Renal pelvis (tissue), 4 donors: Measurements from ENCODE around the gene GAB2. TPM values are rescaled to one million over a fixed set of nuclear protein-coding genes. Genes with fewer than 3 reads are reported as not detected.
A peak's percentile ranks its signal among the peaks of the same experiment; 100 is the strongest.
"Not testable (repeated sequence)": the region's sequence is repeated elsewhere in the genome, so short reads cannot be mapped to it uniquely, and the experiment has no call there.

Experiments used
- DNase-seq: peaks from one replicate; pipeline ENCODE4 v3.0.0-alpha.2; 2013
- polyA plus RNA-seq, 3 donors: library from polyadenylated mRNA; unstranded; fragments of 120-200 nt; gene quantifications; one replicate each; pipeline ENCODE4 v1.2.1, GENCODE V29; 2013; ENCODE audit not compliant: insufficient read length in 3 of 3

GAB2 gene
- polyA plus RNA-seq, 3 donors, result 17.1 to 19.8 (median 17.8) TPM

GRCh38 chr11:78251083-78251775, 166.4 kb downstream of the GAB2 start:
- no peak for DNase-seq

- no peak for DNase-seq
Observed at GRCh38 chr11:78250099-78250498, 167.5 kb downstream of the GAB2 start.

- no peak for DNase-seq
Observed at GRCh38 chr11:78248903-78249302, 168.7 kb downstream of the GAB2 start.

- DNase-seq, result no peak
Observed at GRCh38 chr11:78248191-78248590, 169.4 kb downstream of the GAB2 start.

- no peak for DNase-seq
Observed at GRCh38 chr11:78244546-78245255, 172.9 kb downstream of the GAB2 start.

- no peak for DNase-seq
Observed at GRCh38 chr11:78244080-78244479, 173.5 kb downstream of the GAB2 start.

- no peak for DNase-seq
Observed at GRCh38 chr11:78241475-78241874, 176.1 kb downstream of the GAB2 start.

GRCh38 chr11:78239781-78240180, 177.8 kb downstream of the GAB2 start:
- no peak for DNase-seq

GRCh38 chr11:78237293-78238046, 180.2 kb downstream of the GAB2 start:
- no peak for DNase-seq

- no peak for DNase-seq
Observed at GRCh38 chr11:78234006-78234405, 183.6 kb downstream of the GAB2 start.

- not testable (repeated sequence) for DNase-seq
Observed at GRCh38 chr11:78233046-78233445, 184.6 kb downstream of the GAB2 start.

GRCh38 chr11:78231962-78232501, 185.6 kb downstream of the GAB2 start:
- DNase-seq, result peak; percentile 14

GRCh38 chr11:78230161-78230877, 187.3 kb downstream of the GAB2 start:
- DNase-seq, result no peak

- no peak for DNase-seq
Observed at GRCh38 chr11:78229106-78229505, 188.5 kb downstream of the GAB2 start.

GRCh38 chr11:78228467-78228866, 189.2 kb downstream of the GAB2 start:
- DNase-seq, result peak; percentile 65

GRCh38 chr11:78227921-78228320, 189.7 kb downstream of the GAB2 start:
- no peak for DNase-seq

- DNase-seq, result no peak
Observed at GRCh38 chr11:78226684-78227680, 190.6 kb downstream of the GAB2 start.

GRCh38 chr11:78224906-78225420, 192.7 kb downstream of the GAB2 start:
- no peak for DNase-seq

GRCh38 chr11:78224506-78224905, 193.1 kb downstream of the GAB2 start:
- DNase-seq, result no peak

- DNase-seq, result no peak
Observed at GRCh38 chr11:78223320-78223954, 194.2 kb downstream of the GAB2 start.
